OCI-LY1 (cell line): ENCODE data around the gene PHYHIPL.

ENCODE experiments used
- EZH2 ChIP-seq: fragments of 200-600 bp; sonication (generic), shearing (Covaris generic); IDR thresholded peaks from 2 replicates; pipeline ENCODE4 v1.8.0; 2017; ENCODE audit warnings: borderline replicate concordance, mixed run types, mild to moderate bottlenecking, antibody characterized with exemption, low read length, moderate library complexity, mixed read lengths
- TF ChIP-seq, protein P1 (sequence below): fragments of 200-600 bp; sonication (generic), shearing (Covaris generic); IDR thresholded peaks from 2 replicates; pipeline ENCODE4 v1.5.1; 2017; ENCODE audit warnings: mild to moderate bottlenecking, antibody characterized with exemption, low read length, moderate library complexity, mixed read lengths

DNA sequence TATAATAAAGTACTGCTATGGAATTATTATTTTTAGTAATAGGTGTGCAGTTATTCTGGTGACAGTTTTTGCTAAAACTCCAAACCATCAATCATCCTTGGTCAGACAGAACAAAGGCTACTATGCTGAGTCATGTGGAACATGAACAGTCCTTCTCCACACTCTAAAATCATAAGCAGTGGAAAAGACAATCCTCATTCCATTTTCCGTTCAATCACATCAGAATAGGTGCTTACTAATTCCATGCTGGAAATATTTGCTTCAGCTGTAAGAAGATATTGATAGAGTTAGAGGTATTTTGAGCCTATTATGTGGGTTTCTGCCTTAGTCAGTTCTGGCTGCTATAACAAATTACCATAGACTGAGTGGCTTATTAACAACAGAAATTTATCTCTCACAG lies 103.0 kb downstream of the PHYHIPL start:
- TF ChIP-seq, protein P1, sequence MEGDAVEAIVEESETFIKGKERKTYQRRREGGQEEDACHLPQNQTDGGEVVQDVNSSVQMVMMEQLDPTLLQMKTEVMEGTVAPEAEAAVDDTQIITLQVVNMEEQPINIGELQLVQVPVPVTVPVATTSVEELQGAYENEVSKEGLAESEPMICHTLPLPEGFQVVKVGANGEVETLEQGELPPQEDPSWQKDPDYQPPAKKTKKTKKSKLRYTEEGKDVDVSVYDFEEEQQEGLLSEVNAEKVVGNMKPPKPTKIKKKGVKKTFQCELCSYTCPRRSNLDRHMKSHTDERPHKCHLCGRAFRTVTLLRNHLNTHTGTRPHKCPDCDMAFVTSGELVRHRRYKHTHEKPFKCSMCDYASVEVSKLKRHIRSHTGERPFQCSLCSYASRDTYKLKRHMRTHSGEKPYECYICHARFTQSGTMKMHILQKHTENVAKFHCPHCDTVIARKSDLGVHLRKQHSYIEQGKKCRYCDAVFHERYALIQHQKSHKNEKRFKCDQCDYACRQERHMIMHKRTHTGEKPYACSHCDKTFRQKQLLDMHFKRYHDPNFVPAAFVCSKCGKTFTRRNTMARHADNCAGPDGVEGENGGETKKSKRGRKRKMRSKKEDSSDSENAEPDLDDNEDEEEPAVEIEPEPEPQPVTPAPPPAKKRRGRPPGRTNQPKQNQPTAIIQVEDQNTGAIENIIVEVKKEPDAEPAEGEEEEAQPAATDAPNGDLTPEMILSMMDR: no peak
- TF ChIP-seq EZH2: no peak
